ENCODE data around the gene BCAR1.

Gene BCAR1

DNA sequence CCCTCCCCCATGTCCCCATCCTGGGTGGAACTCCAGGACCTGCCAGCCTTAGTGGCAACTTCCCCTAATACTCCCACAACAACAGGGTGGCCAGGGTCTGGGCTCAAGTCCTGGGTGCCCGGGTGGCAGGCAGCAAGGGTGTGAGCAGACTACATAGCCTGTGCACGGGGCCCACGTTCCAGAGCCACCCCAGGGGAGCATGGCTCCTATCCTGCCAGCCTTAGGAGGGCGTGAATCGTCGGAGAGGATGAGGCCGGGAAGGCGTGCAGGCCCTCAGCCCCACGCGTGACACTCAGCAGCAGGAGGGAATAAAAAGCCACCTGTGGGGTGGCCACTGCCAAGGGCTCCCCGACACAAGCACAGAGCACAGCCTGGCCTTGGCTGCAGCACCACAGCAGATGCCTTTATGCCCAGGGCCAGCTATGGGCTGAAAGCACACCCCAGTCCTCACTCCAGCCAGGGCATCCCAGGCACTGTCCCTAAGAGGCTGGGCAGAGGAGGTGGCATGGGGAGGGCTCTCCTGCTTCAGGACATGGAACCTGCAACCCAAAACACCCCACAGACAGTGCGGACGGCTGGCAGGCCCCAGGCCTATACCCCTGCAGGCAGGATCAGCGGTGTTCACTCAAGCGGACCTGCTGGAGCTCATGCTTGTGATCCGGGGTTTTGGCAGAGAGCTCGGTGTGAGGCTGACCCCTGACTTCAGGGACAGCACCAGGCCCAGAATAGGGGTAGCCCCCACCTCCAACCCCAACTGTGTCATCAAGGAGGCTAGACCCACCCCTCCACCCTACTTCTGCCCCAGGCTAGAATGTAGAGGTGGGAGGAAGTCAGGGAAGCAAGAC is 2.7 kb downstream of the BCAR1 start:
- Histone ChIP-seq H3K4me3 (ENCODE audit: low read depth in 1 of 2, low read length in 1 of 2) (no peak overlapping the region), H3K36me3 (no peaks in the 10 kb centered on the region), H3K4me1 (ENCODE audit: control insufficient read depth in 1 of 2, insufficient read depth in 1 of 2, low read depth in 1 of 2, low read length in 1 of 2) (peaks cover 3 to 8% of the 10 kb centered on the region in 2 experiments), H3K9me3 (no peaks in the 10 kb centered on the region), H3K27me3 (peaks cover 88% of the 10 kb centered on the region), H3K27ac (no peak overlapping the region)
- TF ChIP-seq CTCF (IDR thresholded peaks at IDR 0.05): no peak

GRCh38 chr16:75248142-75248535 is 3.3 kb downstream of the BCAR1 start:
- H3K9me3 ChIP-seq: no peaks in the 10 kb centered on the region
- H3K4me1 ChIP-seq (ENCODE audit: control insufficient read depth in 1 of 2, insufficient read depth in 1 of 2, low read depth in 1 of 2, low read length in 1 of 2): peaks cover 3 to 8% of the 10 kb centered on the region in 2 experiments
- TF ChIP-seq CTCF (IDR thresholded peaks at IDR 0.05): no peak
- H3K27ac ChIP-seq: no peak overlapping the region
- no peaks in the 10 kb centered on the region for H3K36me3 ChIP-seq
- H3K4me3 ChIP-seq (ENCODE audit: low read depth in 1 of 2, low read length in 1 of 2): no peak overlapping the region
- H3K27me3 ChIP-seq: peaks cover 82% of the 10 kb centered on the region

GRCh38 chr16:75247249-75247648 is 4.2 kb downstream of the BCAR1 start:
- Histone ChIP-seq H3K4me3 (ENCODE audit: low read depth in 1 of 2, low read length in 1 of 2) (no peak overlapping the region), H3K27ac (no peak overlapping the region), H3K27me3 (peaks cover 73% of the 10 kb centered on the region), H3K36me3 (no peaks in the 10 kb centered on the region), H3K9me3 (no peaks in the 10 kb centered on the region), H3K4me1 (ENCODE audit: control insufficient read depth in 1 of 2, insufficient read depth in 1 of 2, low read depth in 1 of 2, low read length in 1 of 2) (peaks cover 3 to 8% of the 10 kb centered on the region in 2 experiments)
- no peak for TF ChIP-seq CTCF (IDR thresholded peaks at IDR 0.05)

- TF ChIP-seq CTCF (IDR thresholded peaks at IDR 0.05): no peak
- H3K27ac ChIP-seq: no peak overlapping the region
- no peaks in the 10 kb centered on the region for H3K36me3 ChIP-seq
- peaks cover 3 to 8% of the 10 kb centered on the region in 2 experiments for H3K4me1 ChIP-seq (ENCODE audit: control insufficient read depth in 1 of 2, insufficient read depth in 1 of 2, low read depth in 1 of 2, low read length in 1 of 2)
- peaks cover 67% of the 10 kb centered on the region for H3K27me3 ChIP-seq
- H3K4me3 ChIP-seq (ENCODE audit: low read depth in 1 of 2, low read length in 1 of 2): no peak overlapping the region
- no peaks in the 10 kb centered on the region for H3K9me3 ChIP-seq
These were observed 4.8 kb downstream of the BCAR1 start for GRCh38 chr16:75246504-75247205.

DNA sequence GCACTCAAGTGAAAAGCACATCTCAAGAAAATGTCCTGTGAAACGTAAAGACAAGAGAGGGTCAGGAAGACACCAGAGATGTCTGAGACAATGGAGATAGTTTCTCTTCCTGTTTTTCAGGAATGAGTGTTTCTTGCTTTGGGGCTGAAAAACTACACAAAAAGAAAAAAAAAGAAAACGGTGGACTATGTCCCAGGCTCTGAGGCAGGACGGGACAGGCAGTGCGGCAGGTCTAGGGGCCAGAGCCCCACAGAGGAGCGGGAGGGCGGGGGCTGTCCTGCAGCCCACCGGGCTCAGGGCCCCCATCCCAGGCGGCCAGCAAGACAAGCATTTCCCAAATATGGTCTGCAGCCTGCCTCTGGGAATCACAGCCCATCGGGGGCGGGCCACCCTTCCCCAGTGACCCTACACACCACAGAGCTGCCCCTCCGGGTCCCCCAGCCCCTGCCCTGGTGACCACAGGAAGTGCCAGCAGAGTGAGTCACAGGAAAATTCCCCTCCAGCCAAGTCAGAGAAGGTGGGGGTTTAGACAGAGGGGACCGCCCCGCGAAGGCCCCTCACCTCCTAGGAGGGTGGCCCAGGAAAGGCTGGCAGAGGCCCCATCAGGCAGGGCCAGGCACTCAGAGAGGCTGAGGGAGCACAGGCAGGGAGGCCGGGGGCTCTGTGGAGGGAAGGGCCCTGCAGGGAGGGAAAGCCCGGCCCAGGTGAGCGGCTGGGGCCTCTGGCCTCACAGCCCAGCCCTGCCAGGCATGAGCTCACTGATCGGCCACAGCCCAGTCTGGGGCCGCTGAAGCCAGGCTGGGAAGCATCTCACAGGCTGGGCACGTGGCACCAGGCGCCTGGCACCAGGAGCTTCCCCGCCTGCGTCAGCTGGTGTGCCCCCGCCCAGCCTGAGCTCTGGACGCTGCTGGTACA is 6.3 kb downstream of the BCAR1 start:
- Histone ChIP-seq H3K36me3 (no peaks in the 10 kb centered on the region), H3K4me3 (ENCODE audit: low read depth in 1 of 2, low read length in 1 of 2) (no peak overlapping the region), H3K4me1 (ENCODE audit: control insufficient read depth in 1 of 2, insufficient read depth in 1 of 2, low read depth in 1 of 2, low read length in 1 of 2) (no peaks in the 10 kb centered on the region), H3K27me3 (peaks cover 52% of the 10 kb centered on the region), H3K9me3 (no peaks in the 10 kb centered on the region), H3K27ac (no peak overlapping the region)
- no peak for TF ChIP-seq CTCF (IDR thresholded peaks at IDR 0.05)

All from neutrophil (primary cell).